H1 (cell line): Measurements from ENCODE around the gene PPIG. TPM values are rescaled to one million over a fixed set of nuclear protein-coding genes. Genes with fewer than 3 reads are reported as not detected.

Experiments used
- CTCF ChIA-PET: fragments of 300-600 bp; sonication (Branson Sonifier 250); formaldehyde crosslinking; loops from one replicate; lab custom pipeline; 2021; ENCODE audit not compliant: partially characterized antibody; lab: Charles Lee
- POLR2A ChIA-PET: fragments of 300-600 bp; sonication (Branson Sonifier 250); formaldehyde crosslinking; loops from one replicate; lab custom pipeline; 2021; ENCODE audit warnings: inconsistent platforms; ENCODE audit not compliant: partially characterized antibody; lab: Charles Lee
- DNase-seq, 2 experiments: peaks; one replicate each; pipeline versions ENCODE4 v3.0.0 to v3.0.0-alpha.2; 2010 to 2022; ENCODE audit warnings: low spot score in 2 of 2, low read depth in 1 of 2, mixed read lengths in 1 of 2
- FAIRE-seq: peaks from 2 replicates; lab custom pipeline; 2011; peaks lifted over from hg19 to GRCh38; lab: Jason Lieb, UNC
- H2AFZ ChIP-seq: 2 replicates; pipeline ENCODE4 v1.8.1; 2012; ENCODE audit warnings: low read length, inconsistent platforms
- H2AK5ac ChIP-seq: 2 replicates; pipeline ENCODE4 v1.6.1; 2013; ENCODE audit warnings: low read depth, low read length
- H2BK120ac ChIP-seq: replicated peaks from 2 replicates; pipeline ENCODE3; 2013; ENCODE audit warnings: low read depth, low read length, inconsistent platforms
- H2BK12ac ChIP-seq: 2 replicates; pipeline ENCODE4 v1.6.1; 2013; ENCODE audit warnings: low read depth, low read length
- H2BK15ac ChIP-seq: 2 replicates; pipeline ENCODE4 v1.6.1; 2013; ENCODE audit warnings: low read length
- H2BK20ac ChIP-seq: 2 replicates; pipeline ENCODE4 v1.6.1; 2013; ENCODE audit warnings: low read length
- H2BK5ac ChIP-seq: 2 replicates; pipeline ENCODE4 v1.6.1; 2013; ENCODE audit warnings: low read depth, low read length
- H3K14ac ChIP-seq: 2 replicates; pipeline ENCODE4 v1.6.1; 2013; ENCODE audit warnings: inconsistent platforms; ENCODE audit not compliant: insufficient read length
- H3K18ac ChIP-seq: 2 replicates; pipeline ENCODE4 v1.6.1; 2013; ENCODE audit warnings: low read length; ENCODE audit errors: extremely low read depth
- H3K23ac ChIP-seq: 2 replicates; pipeline ENCODE4 v1.6.1; 2013; ENCODE audit warnings: inconsistent platforms; ENCODE audit not compliant: insufficient read length
- H3K23me2 ChIP-seq: 2 replicates; pipeline ENCODE4 v1.6.1; 2013; ENCODE audit warnings: low read depth, low read length
- H3K27ac ChIP-seq: 2 replicates; pipeline ENCODE4 v1.6.1; 2011; ENCODE audit warnings: low read depth, low read length, inconsistent platforms
- H3K27me3 ChIP-seq, 4 experiments: replicated peaks in 1 of 4; 1 replicate in 1 of 4; 2 replicates in 3 of 4; pipeline versions ENCODE4 v1.6.1 to v1.8.1; 2011 to 2013; ENCODE audit warnings: low read length in 3 of 4, mild to moderate bottlenecking in 3 of 4, inconsistent platforms in 2 of 4, mixed read lengths in 2 of 4, moderate library complexity in 1 of 4; ENCODE audit not compliant: control insufficient read depth in 3 of 4, insufficient read depth in 3 of 4; ENCODE audit errors: extremely low read depth in 1 of 4
- H3K36me3 ChIP-seq, 4 experiments: 2 replicates each; pipeline versions ENCODE4 v1.6.1 to v1.8.1; 2011 to 2013; ENCODE audit warnings: mild to moderate bottlenecking in 4 of 4, low read length in 3 of 4, moderate library complexity in 2 of 4, control low read depth in 1 of 4, inconsistent platforms in 1 of 4; ENCODE audit not compliant: insufficient read depth in 4 of 4, control insufficient read depth in 2 of 4
- H3K4ac ChIP-seq: replicated peaks from 2 replicates; pipeline ENCODE3; 2013; ENCODE audit warnings: low read length, low read depth, mixed read lengths, inconsistent platforms; ENCODE audit not compliant: insufficient read length
- H3K4me1 ChIP-seq, 4 experiments: replicated peaks in 1 of 4; 1 replicate in 1 of 4; 2 replicates in 3 of 4; pipeline versions ENCODE4 v1.6.1 to v1.8.1; 2011 to 2013; ENCODE audit warnings: low read length in 3 of 4, inconsistent platforms in 2 of 4, mixed read lengths in 1 of 4; ENCODE audit not compliant: insufficient read depth in 4 of 4, control insufficient read depth in 3 of 4
- H3K4me2 ChIP-seq, 2 experiments: 2 replicates each; pipeline versions ENCODE4 v1.6.1 to v1.8.1; 2011 to 2013; ENCODE audit warnings: low read depth in 2 of 2, low read length in 2 of 2, control low read depth in 1 of 2, inconsistent platforms in 1 of 2, mild to moderate bottlenecking in 1 of 2; ENCODE audit not compliant: insufficient read depth in 1 of 2
- H3K4me3 ChIP-seq, 4 experiments: fragments of 200-600, 300-600 bp in 1 of 4; sonication (generic), shearing (Covaris generic), sonication (Bioruptor Twin) in 1 of 4; 2 replicates each; pipeline versions ENCODE4 v1.5.1 to v1.8.1; 2011 to 2016; ENCODE audit warnings: low read length in 4 of 4, low read depth in 3 of 4, control low read depth in 2 of 4, inconsistent platforms in 2 of 4, mild to moderate bottlenecking in 2 of 4, mixed read lengths in 1 of 4, moderate library complexity in 1 of 4; ENCODE audit not compliant: insufficient read depth in 2 of 4; ENCODE audit errors: extremely low read depth in 1 of 4
- H3K56ac ChIP-seq: replicated peaks from 2 replicates; pipeline ENCODE3; 2013; ENCODE audit warnings: low read depth, mild to moderate bottlenecking, mixed read lengths, low read length, inconsistent platforms; ENCODE audit not compliant: insufficient read length
- H3K79me1 ChIP-seq: 2 replicates; pipeline ENCODE4 v1.6.1; 2013; ENCODE audit warnings: low read depth, low read length, control low read depth
- H3K79me2 ChIP-seq, 2 experiments: 2 replicates each; pipeline versions ENCODE4 v1.6.1 to v1.8.1; 2012 to 2013; ENCODE audit warnings: low read length in 2 of 2, mild to moderate bottlenecking in 2 of 2, inconsistent platforms in 1 of 2; ENCODE audit not compliant: insufficient read depth in 2 of 2, control insufficient read depth in 1 of 2
- H3K9ac ChIP-seq, 4 experiments: replicated peaks in 1 of 4; 1 replicate in 1 of 4; 2 replicates in 3 of 4; pipeline versions ENCODE4 v1.6.1 to v1.8.1; 2011 to 2013; ENCODE audit warnings: low read depth in 3 of 4, low read length in 3 of 4, control low read depth in 2 of 4, mild to moderate bottlenecking in 2 of 4, moderate library complexity in 2 of 4, inconsistent platforms in 1 of 4; ENCODE audit errors: extremely low read depth in 1 of 4
- H3K9me3 ChIP-seq, 2 experiments: 2 replicates each; pipeline versions ENCODE4 v1.6.1 to v1.8.1; 2012 to 2013; ENCODE audit warnings: mild to moderate bottlenecking in 2 of 2, moderate library complexity in 2 of 2, control low read depth in 1 of 2, inconsistent platforms in 1 of 2, low read depth in 1 of 2, low read length in 1 of 2, mixed read lengths in 1 of 2; ENCODE audit not compliant: insufficient read depth in 2 of 2
- H4K20me1 ChIP-seq, 2 experiments: replicated peaks in 1 of 2; 2 replicates each; pipeline versions ENCODE3 to v1.8.1; 2011 to 2013; ENCODE audit warnings: inconsistent platforms in 2 of 2, low read length in 2 of 2, mild to moderate bottlenecking in 1 of 2; ENCODE audit not compliant: insufficient read depth in 2 of 2, control insufficient read depth in 1 of 2
- H4K5ac ChIP-seq: 2 replicates; pipeline ENCODE4 v1.6.1; 2013; ENCODE audit warnings: low read length, low read depth, mixed read lengths, inconsistent platforms; ENCODE audit not compliant: insufficient read length
- H4K8ac ChIP-seq: 2 replicates; pipeline ENCODE4 v1.8.0; 2013; ENCODE audit warnings: mild to moderate bottlenecking, moderate library complexity, low read length, inconsistent platforms; ENCODE audit not compliant: insufficient read depth; ENCODE audit errors: extremely low read depth
- H4K91ac ChIP-seq: replicated peaks from 2 replicates; pipeline ENCODE3; 2013; ENCODE audit warnings: low read length, mixed read lengths, inconsistent platforms; ENCODE audit not compliant: insufficient read length
- RFX5 ChIP-seq: IDR thresholded peaks from 2 replicates; pipeline ENCODE4 v1.6.1; 2011; ENCODE audit warnings: low read depth, low read length, improper control_type of control experiment, borderline replicate concordance
- TAF1 ChIP-seq: IDR thresholded peaks from 2 replicates; pipeline ENCODE4 v1.6.1; 2011; ENCODE audit warnings: mild to moderate bottlenecking, low read depth, low read length
- WGBS, 2 experiments: shearing (Covaris generic) in 1 of 2; methylation state at CpG; one replicate each; pipeline versions ENCODE4 v1.1.6 to v1.1.7; 2013 to 2015; ENCODE audit warnings: low lambda C conversion rate in 2 of 2, mixed read lengths in 2 of 2, inconsistent platforms in 1 of 2, low coverage in 1 of 2, missing lambda C conversion rate in 1 of 2; ENCODE audit not compliant: insufficient replicate concordance in 2 of 2, insufficient coverage in 1 of 2, insufficient read length in 1 of 2; ENCODE audit errors: extremely low coverage in 1 of 2, missing lambda C conversion rate in 1 of 2; 5-methylcytosine and 5-hydroxymethylcytosine counted together
- polyA plus RNA-seq, 7 experiments: library from polyadenylated mRNA; depleted of rRNA in 3 of 7; stranded (reverse) in 5 of 7; unstranded in 2 of 7; fragments of >200 nt in 5 of 7; fragments of 200-250 nt in 2 of 7; gene quantifications; 1 replicate in 5 of 7; 2 replicates in 1 of 7; 4 replicates in 1 of 7; pipeline versions ENCODE4 v1.2.1 to v1.2.3, GENCODE V29; 2011 to 2013; ENCODE audit warnings: missing spikeins in 2 of 7, mixed read lengths in 2 of 7
- total RNA-seq: library from RNA; stranded (reverse); fragmentation: NEBNext Ultra II Directional; extraction: Animal tissue kit (Norgen Biotek cat#: 25700); gene quantifications from 2 replicates; pipeline ENCODE4 v1.2.1, GENCODE V29; 2021

Gene PPIG
- total and polyA plus RNA-seq, 2 of the 8 experiments (the other 6 are each of a cell fraction or from before 2014, with no cell fraction given): 14.7 to 71.0 TPM

GRCh38 chr2:169647496-169647895 is 63.3 kb downstream of the PPIG start:
- Histone ChIP-seq H3K18ac (no peak overlapping the region), H2BK20ac (no peak overlapping the region), H3K36me3 (no peaks in the 10 kb centered on the region), H4K91ac (no peak overlapping the region), H3K4me2 (no peak overlapping the region), H3K4me3 (no peak overlapping the region), H2AK5ac (no peak overlapping the region), H3K9me3 (no peaks in the 10 kb centered on the region), H2BK15ac (no peak overlapping the region), H4K8ac (no peak overlapping the region), H3K79me1 (no peaks in the 10 kb centered on the region), H3K23ac (no peak overlapping the region), H4K5ac (no peak overlapping the region), H2BK5ac (no peak overlapping the region), H3K27me3 (no peaks in the 10 kb centered on the region), H4K20me1 (peaks cover 0 to 1% of the 10 kb centered on the region in 2 experiments), H3K27ac (no peak overlapping the region), H2BK12ac (no peak overlapping the region), H3K9ac (no peak overlapping the region), H3K56ac (no peak overlapping the region), H3K79me2 (no peaks in the 10 kb centered on the region), H3K4me1 (no peaks in the 10 kb centered on the region), H3K4ac (no peak overlapping the region), H3K23me2 (no peaks in the 10 kb centered on the region; the same call in 1 of the 2 replicates), H2AFZ (no peak overlapping the region), H2BK120ac (no peak overlapping the region), H3K14ac (no peak overlapping the region)
- ChIA-PET POLR2A (no interaction called here), CTCF (no interaction called here)
- FAIRE-seq (no peak), DNase-seq (no peak)
- 91% methylated on average over 2 of the region's 2 CpGs; no CpG with 5 or more reads in 1 of the 2 experiments for WGBS, 2 experiments
- TF ChIP-seq TAF1 (no peak), RFX5 (no peak)
